ENCODE results near the gene OBI1. TPM values are rescaled to one million over a fixed set of nuclear protein-coding genes. Genes with fewer than 3 reads are reported as not detected.

OBI1 gene
- total RNA-seq, 1 donor, result 20.0 TPM

DNA sequence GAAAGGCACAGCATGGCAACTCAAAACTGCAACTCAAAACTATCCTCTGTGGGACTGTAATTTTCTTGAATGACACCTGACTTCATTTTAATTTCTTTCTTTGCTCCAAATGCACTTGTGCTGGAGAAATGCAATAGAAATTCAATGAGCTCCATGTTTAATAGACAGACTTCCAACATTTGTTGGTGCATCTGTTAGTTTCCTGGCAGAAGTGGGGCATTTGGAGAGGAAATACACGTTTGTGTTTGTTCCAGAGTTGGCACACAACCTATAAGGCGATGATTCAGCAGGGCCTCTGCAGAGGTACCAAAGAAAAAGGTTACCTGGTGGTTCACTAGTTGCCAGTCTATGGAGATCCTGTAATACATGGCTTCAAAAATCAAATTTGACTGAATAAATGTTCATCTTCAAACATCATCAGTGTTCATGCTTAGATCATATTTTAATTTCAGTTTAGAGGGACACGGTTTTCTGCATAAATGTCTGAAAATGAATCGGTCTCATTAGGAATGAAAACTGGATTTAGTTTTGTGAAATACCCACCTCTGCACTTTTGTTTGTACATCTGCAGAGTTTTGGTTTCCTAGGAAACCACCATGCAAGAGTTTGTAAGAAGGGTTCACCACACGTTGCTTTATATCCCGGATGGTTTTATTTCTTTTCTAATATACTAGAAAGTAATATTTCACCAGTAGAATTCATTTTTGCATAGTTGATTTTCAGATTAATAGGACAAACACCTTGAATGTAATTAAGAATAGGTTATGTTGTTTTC, 21.8 kb upstream of the OBI1 start:
- no peak overlapping the region for H3K4me3 ChIP-seq (ENCODE audit: low read depth, low read length)
- TF ChIP-seq, protein P1, sequence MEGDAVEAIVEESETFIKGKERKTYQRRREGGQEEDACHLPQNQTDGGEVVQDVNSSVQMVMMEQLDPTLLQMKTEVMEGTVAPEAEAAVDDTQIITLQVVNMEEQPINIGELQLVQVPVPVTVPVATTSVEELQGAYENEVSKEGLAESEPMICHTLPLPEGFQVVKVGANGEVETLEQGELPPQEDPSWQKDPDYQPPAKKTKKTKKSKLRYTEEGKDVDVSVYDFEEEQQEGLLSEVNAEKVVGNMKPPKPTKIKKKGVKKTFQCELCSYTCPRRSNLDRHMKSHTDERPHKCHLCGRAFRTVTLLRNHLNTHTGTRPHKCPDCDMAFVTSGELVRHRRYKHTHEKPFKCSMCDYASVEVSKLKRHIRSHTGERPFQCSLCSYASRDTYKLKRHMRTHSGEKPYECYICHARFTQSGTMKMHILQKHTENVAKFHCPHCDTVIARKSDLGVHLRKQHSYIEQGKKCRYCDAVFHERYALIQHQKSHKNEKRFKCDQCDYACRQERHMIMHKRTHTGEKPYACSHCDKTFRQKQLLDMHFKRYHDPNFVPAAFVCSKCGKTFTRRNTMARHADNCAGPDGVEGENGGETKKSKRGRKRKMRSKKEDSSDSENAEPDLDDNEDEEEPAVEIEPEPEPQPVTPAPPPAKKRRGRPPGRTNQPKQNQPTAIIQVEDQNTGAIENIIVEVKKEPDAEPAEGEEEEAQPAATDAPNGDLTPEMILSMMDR (IDR thresholded peaks at IDR 0.05; ENCODE audit: insufficient read depth, low read length), result no peak
- DNase-seq (ENCODE audit: low read depth), result no peak

DNA sequence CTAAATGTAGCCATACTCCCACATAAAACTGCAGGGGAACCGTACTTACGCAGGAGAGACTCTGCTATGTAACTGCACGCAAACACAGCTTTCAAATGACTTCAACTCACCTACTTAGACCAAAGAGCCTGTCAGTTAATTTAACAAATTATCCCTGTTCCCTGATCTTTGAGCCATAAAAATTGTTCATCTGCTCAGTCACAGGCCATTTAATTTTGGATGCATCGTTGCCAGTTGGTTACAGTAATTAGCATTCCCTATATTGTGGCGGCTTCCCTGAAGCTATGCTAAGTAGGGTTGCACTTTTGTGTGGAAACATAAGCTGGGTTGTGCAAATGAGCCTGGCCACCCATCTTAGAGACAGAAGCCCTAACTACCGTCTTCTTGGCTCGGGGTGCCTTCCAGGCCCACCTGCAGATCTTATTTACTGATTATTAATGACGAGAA, 21.2 kb upstream of the OBI1 start:
- H3K4me3 ChIP-seq (ENCODE audit: low read depth, low read length), result no peak overlapping the region
- TF ChIP-seq, protein P1 (IDR thresholded peaks at IDR 0.05; ENCODE audit: insufficient read depth, low read length), result no peak
- no peak for DNase-seq (ENCODE audit: low read depth)

DNA sequence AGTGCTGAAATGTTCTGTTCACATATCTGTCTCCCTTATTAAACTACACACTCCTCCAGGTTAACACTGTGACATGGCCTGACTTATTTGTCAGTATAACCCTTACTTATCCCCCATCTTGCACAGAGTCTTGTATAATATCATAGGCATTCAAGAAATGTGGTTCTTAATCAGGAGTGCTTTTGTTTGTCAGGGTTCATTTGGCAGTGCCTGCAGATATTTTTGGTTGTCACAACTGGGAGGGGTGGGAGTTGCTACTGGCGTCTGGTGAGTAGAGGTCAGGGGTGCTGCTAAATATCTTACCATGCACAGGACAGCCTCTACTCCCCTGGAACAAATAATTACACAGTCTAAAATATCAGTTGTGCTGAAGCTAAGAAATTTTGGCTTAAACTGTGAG, 20.4 kb upstream of the OBI1 start:
- TF ChIP-seq, protein P1 (IDR thresholded peaks at IDR 0.05; ENCODE audit: insufficient read depth, low read length), result no peak
- no peak for DNase-seq (ENCODE audit: low read depth)
- H3K4me3 ChIP-seq (ENCODE audit: low read depth, low read length), result no peak overlapping the region

DNA sequence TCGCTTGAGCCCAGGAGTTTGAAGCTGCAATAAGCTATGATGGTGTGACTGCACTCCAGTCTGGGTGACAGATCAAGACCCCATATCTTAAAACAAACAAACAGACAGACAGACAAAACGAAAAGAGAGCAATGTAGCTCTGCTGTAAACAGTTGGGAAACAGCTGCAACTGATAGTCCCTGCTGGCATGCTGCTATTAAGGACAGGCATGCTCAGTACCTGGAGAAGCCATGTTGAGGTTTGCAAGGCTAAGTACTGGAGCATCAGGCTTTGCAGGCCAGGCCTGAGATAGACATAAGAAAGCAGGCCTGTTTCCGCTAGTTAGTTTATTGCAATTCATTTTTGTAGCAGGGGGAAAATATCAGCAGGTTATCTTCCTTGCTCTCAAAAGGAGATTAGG, 16.2 kb upstream of the OBI1 start:
- no peak overlapping the region for H3K4me3 ChIP-seq (ENCODE audit: low read depth, low read length)
- TF ChIP-seq, protein P1 (IDR thresholded peaks at IDR 0.05; ENCODE audit: insufficient read depth, low read length), result no peak
- no peak for DNase-seq (ENCODE audit: low read depth)

DNA sequence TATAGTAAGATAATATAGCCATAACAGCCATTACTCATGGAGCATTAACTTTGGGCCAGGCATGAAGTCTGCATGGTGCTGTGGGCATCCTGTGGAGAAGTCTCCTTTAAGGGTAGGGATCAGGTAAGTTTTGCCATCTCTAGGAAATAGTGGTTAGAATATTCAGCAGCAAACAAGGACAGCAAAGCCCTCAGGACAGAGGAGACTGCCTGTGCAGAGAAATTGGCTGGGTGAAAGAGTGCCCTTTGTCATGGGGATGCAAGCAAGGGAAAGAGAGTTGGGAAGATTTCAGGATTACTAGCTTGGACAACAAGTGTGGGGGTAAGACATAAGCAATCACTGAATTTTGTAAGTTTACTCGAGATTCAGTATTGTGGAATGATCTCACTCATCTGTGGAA, 15.7 kb upstream of the OBI1 start:
- H3K4me3 ChIP-seq (ENCODE audit: low read depth, low read length), result no peak overlapping the region
- no peak for DNase-seq (ENCODE audit: low read depth)
- TF ChIP-seq, protein P1 (IDR thresholded peaks at IDR 0.05; ENCODE audit: insufficient read depth, low read length), result no peak

DNA sequence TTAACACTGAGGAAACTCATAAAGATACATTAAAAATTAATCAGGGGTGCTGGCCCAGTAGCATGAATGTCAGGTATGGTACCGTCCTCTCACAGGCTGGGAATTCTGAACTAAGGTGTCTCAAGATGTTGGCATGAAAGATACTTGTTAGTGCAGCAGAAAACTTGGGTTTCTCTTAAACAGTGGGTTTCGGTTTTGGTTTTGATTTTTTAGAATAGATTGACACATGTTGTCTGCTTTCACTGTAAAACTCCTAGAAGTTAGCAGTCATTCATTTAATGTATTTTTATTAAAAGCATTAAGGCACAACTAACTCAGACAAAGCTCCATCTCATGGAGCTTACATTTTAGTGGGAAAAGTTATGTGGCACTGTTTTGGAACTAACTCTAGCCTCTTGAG, 3.5 kb upstream of the OBI1 start:
- TF ChIP-seq, protein P1 (IDR thresholded peaks at IDR 0.05; ENCODE audit: insufficient read depth, low read length), result no peak
- H3K4me3 ChIP-seq (ENCODE audit: low read depth, low read length), result no peak overlapping the region
- DNase-seq (ENCODE audit: low read depth), result no peak

DNA sequence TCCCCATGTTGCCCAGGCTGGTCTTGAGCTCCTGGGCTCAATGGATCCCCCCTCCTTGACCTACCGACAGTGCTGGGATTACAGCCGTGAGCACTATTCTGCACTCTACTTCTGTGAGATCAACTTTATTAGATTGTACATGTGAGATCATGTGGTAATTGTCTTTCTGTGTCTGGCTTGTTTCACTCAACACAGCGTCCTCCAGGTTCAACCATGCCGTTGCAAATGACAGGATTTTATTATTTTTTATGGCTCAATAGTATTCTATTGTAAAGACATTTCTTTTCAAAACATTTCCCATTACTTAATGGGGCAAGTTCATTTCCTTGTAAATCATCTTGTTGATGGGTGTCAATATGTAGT, 1.5 kb upstream of the OBI1 start:
- TF ChIP-seq, protein P1 (IDR thresholded peaks at IDR 0.05; ENCODE audit: insufficient read depth, low read length), result no peak
- peak overlapping the region; percentile 73 for H3K4me3 ChIP-seq (ENCODE audit: low read depth, low read length)
- peak; percentile 4 for DNase-seq (ENCODE audit: low read depth)
